Breast epithelium (tissue), 3 donors: ENCODE data around the gene SSH2.

Source experiments
- POLR2A ChIP-seq: fragments of 450-650 bp; IDR thresholded peaks from one replicate; pipeline ENCODE4 v1.6.1; 2016; ENCODE audit warnings: antibody characterized with exemption, mild to moderate bottlenecking, moderate library complexity
- POLR2AphosphoS5 ChIP-seq, 3 donors: sonication (generic); formaldehyde crosslinking; IDR thresholded peaks; one replicate each; pipeline ENCODE4 v1.6.1; 2017; ENCODE audit warnings: antibody characterized with exemption in 3 of 3
- TF ChIP-seq, protein P1 (sequence below), 3 donors: fragments of 450-650 bp; IDR thresholded peaks; one replicate each; pipeline ENCODE4 v1.5.1; 2016 to 2017; ENCODE audit warnings: antibody characterized with exemption in 3 of 3, mild to moderate bottlenecking in 3 of 3, moderate library complexity in 3 of 3

DNA sequence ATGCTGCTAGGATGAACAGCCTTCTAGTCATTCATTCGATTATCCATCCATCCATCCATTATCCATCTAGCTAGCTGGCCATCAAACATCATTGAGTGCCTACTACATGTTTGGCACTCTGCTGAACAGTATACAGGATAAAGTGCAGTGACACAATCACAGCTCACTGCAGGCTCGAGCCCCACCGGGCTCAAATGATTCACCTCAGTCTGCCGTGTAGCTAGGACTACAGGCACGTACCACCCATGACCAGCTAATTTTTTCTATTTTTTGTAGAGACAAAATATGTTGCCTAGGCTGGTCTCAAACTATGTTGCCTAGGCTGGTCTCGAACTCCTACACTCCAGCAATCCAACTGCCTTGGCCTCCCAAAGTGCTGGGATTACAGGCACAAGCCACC lies 50.0 kb downstream of the SSH2 start:
- TF ChIP-seq, protein P1, sequence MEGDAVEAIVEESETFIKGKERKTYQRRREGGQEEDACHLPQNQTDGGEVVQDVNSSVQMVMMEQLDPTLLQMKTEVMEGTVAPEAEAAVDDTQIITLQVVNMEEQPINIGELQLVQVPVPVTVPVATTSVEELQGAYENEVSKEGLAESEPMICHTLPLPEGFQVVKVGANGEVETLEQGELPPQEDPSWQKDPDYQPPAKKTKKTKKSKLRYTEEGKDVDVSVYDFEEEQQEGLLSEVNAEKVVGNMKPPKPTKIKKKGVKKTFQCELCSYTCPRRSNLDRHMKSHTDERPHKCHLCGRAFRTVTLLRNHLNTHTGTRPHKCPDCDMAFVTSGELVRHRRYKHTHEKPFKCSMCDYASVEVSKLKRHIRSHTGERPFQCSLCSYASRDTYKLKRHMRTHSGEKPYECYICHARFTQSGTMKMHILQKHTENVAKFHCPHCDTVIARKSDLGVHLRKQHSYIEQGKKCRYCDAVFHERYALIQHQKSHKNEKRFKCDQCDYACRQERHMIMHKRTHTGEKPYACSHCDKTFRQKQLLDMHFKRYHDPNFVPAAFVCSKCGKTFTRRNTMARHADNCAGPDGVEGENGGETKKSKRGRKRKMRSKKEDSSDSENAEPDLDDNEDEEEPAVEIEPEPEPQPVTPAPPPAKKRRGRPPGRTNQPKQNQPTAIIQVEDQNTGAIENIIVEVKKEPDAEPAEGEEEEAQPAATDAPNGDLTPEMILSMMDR (IDR thresholded peaks at IDR 0.05), result no peak
- TF ChIP-seq POLR2A (no peak), POLR2AphosphoS5 (IDR thresholded peaks at IDR 0.05) (no peak)
